A549 treated with ZK216348 at 1 μM for 4 hours (cell line): ENCODE data around the gene RBBP4. TPM values are rescaled to one million over a fixed set of nuclear protein-coding genes. Genes with fewer than 3 reads are reported as not detected.

Experiments used
- total RNA-seq: library from RNA; stranded (reverse); fragments of 200-300 nt; extraction: Qiagen RNA extraction; gene quantifications from 5 replicates; pipeline ENCODE4 v1.2.3, GENCODE V29; 2022; ENCODE audit warnings: low read depth

The RBBP4 gene
- 64.9 to 87.5 TPM (median 75.0 TPM) in 5 replicates for total RNA-seq

GRCh38 chr1:32650752-32651460 is at the start of gene RBBP4:
Gene RBBP4 (plus strand): TSS chr1:32651208. CDS start chr1:32651307, 99 bp downstream.

DNA sequence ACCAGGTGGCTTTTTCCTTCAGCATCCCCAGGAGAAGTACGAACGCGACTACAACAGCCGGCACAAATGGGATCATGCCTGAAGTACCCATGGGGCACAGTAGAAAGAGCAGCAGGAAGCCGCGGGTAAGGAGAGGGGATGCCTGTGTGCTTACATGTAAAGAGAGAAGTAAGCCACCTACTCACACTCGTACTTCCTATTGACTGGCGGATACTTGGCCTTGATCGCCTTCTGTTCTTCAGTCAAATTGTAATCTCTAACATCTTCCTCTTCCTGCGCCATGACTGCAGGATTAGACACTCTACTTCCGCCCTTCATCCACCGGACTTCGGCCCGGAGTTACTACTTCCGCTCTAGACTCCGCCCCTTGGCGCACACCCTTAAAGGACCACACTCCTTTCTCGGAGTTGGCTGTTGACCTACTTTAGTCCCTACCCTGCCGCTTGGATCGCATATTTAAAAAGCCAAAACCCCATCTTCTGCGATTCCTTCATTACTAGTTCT is 708 bp upstream of the RBBP4 start, which contains the start of gene ZBTB8OS:
Gene ZBTB8OS (minus strand): TSS at position 303 of the 504 bp plus-strand sequence. CDS start 21 bp downstream, at position 282.

DNA sequence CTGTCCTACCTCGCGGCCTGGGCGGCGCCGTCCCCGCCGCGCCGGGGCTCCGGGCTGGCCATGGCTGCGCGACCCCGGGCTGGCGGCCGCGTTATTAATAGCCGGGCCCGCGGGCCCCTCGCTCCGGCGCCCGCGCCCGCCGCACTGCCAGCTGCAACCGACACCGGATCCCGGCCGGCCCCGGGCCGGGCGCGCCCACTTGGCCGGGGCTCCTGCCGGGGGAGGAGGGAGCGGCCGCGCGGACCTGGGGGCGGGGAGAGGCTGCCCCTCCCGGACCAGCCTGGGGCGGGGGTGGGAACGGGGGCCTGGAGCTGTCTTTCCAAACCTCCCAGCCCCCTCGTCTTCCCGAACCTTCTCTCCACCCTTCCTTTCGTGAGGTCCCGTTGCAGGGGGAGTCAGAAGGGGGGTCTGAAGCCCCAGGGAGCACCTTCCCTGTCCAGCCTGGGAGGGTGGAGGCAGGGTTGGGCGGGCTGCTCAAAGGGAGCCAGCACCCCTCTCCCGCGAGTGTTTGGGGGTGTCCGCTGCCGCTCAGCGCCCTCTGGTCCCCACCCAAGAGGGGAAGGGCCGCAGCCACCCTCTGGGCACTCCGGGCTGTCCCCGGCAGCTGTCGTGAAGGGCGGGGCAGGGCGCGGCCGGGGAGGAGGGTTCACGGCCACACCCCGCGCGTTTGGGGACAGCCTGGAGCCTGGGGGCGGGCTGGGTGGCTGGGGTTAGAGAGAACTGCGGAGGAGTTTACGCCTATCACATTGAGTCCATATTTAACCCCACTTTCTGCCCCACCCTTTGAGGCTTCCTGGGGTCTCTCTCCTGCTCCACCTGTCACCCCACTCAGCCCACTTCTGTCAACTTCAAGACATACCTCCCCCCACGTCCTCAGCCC is 51.8 kb downstream of the RBBP4 start, which contains the start of gene SYNC:
Gene SYNC (minus strand): TSS at position 172 of the 880 bp plus-strand sequence. CDS start 110 bp downstream, at position 62.

Other genes with a start within 250 kb of the RBBP4 start
- not detected in 5 replicates for gene ZBTB8B, start 186.1 kb upstream of the RBBP4 start, total RNA-seq
- gene ZBTB8A, start 111.8 kb upstream of the RBBP4 start, total RNA-seq, result 2.5 to 4.4 TPM (median 3.8 TPM) in 5 replicates
- gene ZBTB8OS, start 658 bp upstream of the RBBP4 start, total RNA-seq, result 35.6 to 68.4 TPM (median 36.5 TPM) in 5 replicates
- gene SYNC, start 51.6 kb downstream of the RBBP4 start, total RNA-seq, result 10.7 to 18.5 TPM (median 13.9 TPM) in 5 replicates
- 59.4 to 95.9 TPM (median 72.9 TPM) in 5 replicates for gene YARS1, start 166.2 kb downstream of the RBBP4 start, total RNA-seq
- gene S100PBP, start 166.4 kb downstream of the RBBP4 start, total RNA-seq, result 11.0 to 18.6 TPM (median 15.3 TPM) in 5 replicates
- 0.23 to 1.1 TPM (median 0.39 TPM) in 5 replicates for gene FNDC5, start 219.7 kb downstream of the RBBP4 start, total RNA-seq
- gene HPCA, start 235.3 kb downstream of the RBBP4 start, total RNA-seq, result 0.25 to 0.42 TPM (median 0.33 TPM) in 5 replicates